ENCODE measurements around the gene OTOGL.

The OTOGL gene

GRCh38 chr12:80099259-80099658 is at the start of gene OTOGL:
Gene OTOGL, plus strand, starts transcription at chr12:80099537. Its CDS starts 109,895 bp downstream, at chr12:80209432.
- no peaks in the 10 kb centered on the region for H3K36me3 ChIP-seq (ENCODE audit: control insufficient read depth in 5 of 5, insufficient read depth in 5 of 5, low read length in 5 of 5)
- no peaks in the 10 kb centered on the region for H3K4me1 ChIP-seq (ENCODE audit: control insufficient read depth in 5 of 5, insufficient read depth in 5 of 5, low read length in 5 of 5)
- no peaks in the 10 kb centered on the region for H3K27me3 ChIP-seq (ENCODE audit: control insufficient read depth in 5 of 5, insufficient read depth in 4 of 5, low read length in 5 of 5)
- no peak within 1 kb of the TSS for H3K4me3 ChIP-seq (ENCODE audit: low read depth in 1 of 5, low read length in 5 of 5)
- H3K9ac ChIP-seq (ENCODE audit: low read length in 5 of 5): no peak within 1 kb of the TSS
- no peak within 1 kb of the TSS for H3K27ac ChIP-seq (ENCODE audit: low read depth, low read length)
- no peaks in the 10 kb centered on the region for H3K9me3 ChIP-seq (ENCODE audit: control insufficient read depth in 5 of 5, low read length in 5 of 5)

GRCh38 chr12:80050236-80050635 is 49.1 kb upstream of the OTOGL start:
- H3K27me3 ChIP-seq (ENCODE audit: control insufficient read depth in 5 of 5, insufficient read depth in 4 of 5, low read length in 5 of 5): no peaks in the 10 kb centered on the region
- H3K4me1 ChIP-seq (ENCODE audit: control insufficient read depth in 5 of 5, insufficient read depth in 5 of 5, low read length in 5 of 5): no peaks in the 10 kb centered on the region
- no peak overlapping the region for H3K9ac ChIP-seq (ENCODE audit: low read length in 5 of 5)
- H3K36me3 ChIP-seq (ENCODE audit: control insufficient read depth in 5 of 5, insufficient read depth in 5 of 5, low read length in 5 of 5): no peaks in the 10 kb centered on the region
- no peaks in the 10 kb centered on the region for H3K9me3 ChIP-seq (ENCODE audit: control insufficient read depth in 5 of 5, low read length in 5 of 5)
- no peak overlapping the region for H3K4me3 ChIP-seq (ENCODE audit: low read depth in 1 of 5, low read length in 5 of 5)
- no peak overlapping the region for H3K27ac ChIP-seq (ENCODE audit: low read depth, low read length)

GRCh38 chr12:80053051-80053790 is 46.1 kb upstream of the OTOGL start:
- no peak overlapping the region for H3K27ac ChIP-seq (ENCODE audit: low read depth, low read length)
- no peak overlapping the region for H3K9ac ChIP-seq (ENCODE audit: low read length in 5 of 5)
- no peak overlapping the region for H3K4me3 ChIP-seq (ENCODE audit: low read depth in 1 of 5, low read length in 5 of 5)
- H3K27me3 ChIP-seq (ENCODE audit: control insufficient read depth in 5 of 5, insufficient read depth in 4 of 5, low read length in 5 of 5): no peaks in the 10 kb centered on the region
- H3K36me3 ChIP-seq (ENCODE audit: control insufficient read depth in 5 of 5, insufficient read depth in 5 of 5, low read length in 5 of 5): no peaks in the 10 kb centered on the region
- H3K4me1 ChIP-seq (ENCODE audit: control insufficient read depth in 5 of 5, insufficient read depth in 5 of 5, low read length in 5 of 5): peaks cover 0 to 7% (median 0%) of the 10 kb centered on the region in 5 donors
- no peaks in the 10 kb centered on the region for H3K9me3 ChIP-seq (ENCODE audit: control insufficient read depth in 5 of 5, low read length in 5 of 5)

- no peak overlapping the region for H3K9ac ChIP-seq (ENCODE audit: low read length in 5 of 5)
- H3K36me3 ChIP-seq (ENCODE audit: control insufficient read depth in 5 of 5, insufficient read depth in 5 of 5, low read length in 5 of 5): no peaks in the 10 kb centered on the region
- no peak overlapping the region for H3K27ac ChIP-seq (ENCODE audit: low read depth, low read length)
- H3K4me3 ChIP-seq (ENCODE audit: low read depth in 1 of 5, low read length in 5 of 5): no peak overlapping the region
- no peaks in the 10 kb centered on the region for H3K9me3 ChIP-seq (ENCODE audit: control insufficient read depth in 5 of 5, low read length in 5 of 5)
- H3K27me3 ChIP-seq (ENCODE audit: control insufficient read depth in 5 of 5, insufficient read depth in 4 of 5, low read length in 5 of 5): no peaks in the 10 kb centered on the region
- H3K4me1 ChIP-seq (ENCODE audit: control insufficient read depth in 5 of 5, insufficient read depth in 5 of 5, low read length in 5 of 5): peaks cover 0 to 7% (median 0%) of the 10 kb centered on the region in 5 donors
Observed at GRCh38 chr12:80056232-80056631, 43.1 kb upstream of the OTOGL start.

GRCh38 chr12:80056845-80057244 is 42.5 kb upstream of the OTOGL start:
- H3K9ac ChIP-seq (ENCODE audit: low read length in 5 of 5): no peak overlapping the region
- H3K27me3 ChIP-seq (ENCODE audit: control insufficient read depth in 5 of 5, insufficient read depth in 4 of 5, low read length in 5 of 5): no peaks in the 10 kb centered on the region
- H3K4me1 ChIP-seq (ENCODE audit: control insufficient read depth in 5 of 5, insufficient read depth in 5 of 5, low read length in 5 of 5): peaks cover 0 to 7% (median 0%) of the 10 kb centered on the region in 5 donors
- H3K4me3 ChIP-seq (ENCODE audit: low read depth in 1 of 5, low read length in 5 of 5): no peak overlapping the region
- no peaks in the 10 kb centered on the region for H3K9me3 ChIP-seq (ENCODE audit: control insufficient read depth in 5 of 5, low read length in 5 of 5)
- no peak overlapping the region for H3K27ac ChIP-seq (ENCODE audit: low read depth, low read length)
- H3K36me3 ChIP-seq (ENCODE audit: control insufficient read depth in 5 of 5, insufficient read depth in 5 of 5, low read length in 5 of 5): no peaks in the 10 kb centered on the region

- Histone ChIP-seq H3K4me1 (ENCODE audit: control insufficient read depth in 5 of 5, insufficient read depth in 5 of 5, low read length in 5 of 5) (peaks cover 0 to 7% (median 0%) of the 10 kb centered on the region in 5 donors), H3K27me3 (ENCODE audit: control insufficient read depth in 5 of 5, insufficient read depth in 4 of 5, low read length in 5 of 5) (no peaks in the 10 kb centered on the region), H3K27ac (ENCODE audit: low read depth, low read length) (no peak overlapping the region), H3K36me3 (ENCODE audit: control insufficient read depth in 5 of 5, insufficient read depth in 5 of 5, low read length in 5 of 5) (no peaks in the 10 kb centered on the region), H3K9ac (ENCODE audit: low read length in 5 of 5) (no peak overlapping the region), H3K9me3 (ENCODE audit: control insufficient read depth in 5 of 5, low read length in 5 of 5) (no peaks in the 10 kb centered on the region), H3K4me3 (ENCODE audit: low read depth in 1 of 5, low read length in 5 of 5) (no peak overlapping the region)
Observed at GRCh38 chr12:80058586-80058985, 40.8 kb upstream of the OTOGL start.

GRCh38 chr12:80059102-80059501 is 40.2 kb upstream of the OTOGL start:
- no peaks in the 10 kb centered on the region for H3K36me3 ChIP-seq (ENCODE audit: control insufficient read depth in 5 of 5, insufficient read depth in 5 of 5, low read length in 5 of 5)
- H3K4me1 ChIP-seq (ENCODE audit: control insufficient read depth in 5 of 5, insufficient read depth in 5 of 5, low read length in 5 of 5): peaks cover 0 to 7% (median 0%) of the 10 kb centered on the region in 5 donors
- no peaks in the 10 kb centered on the region for H3K9me3 ChIP-seq (ENCODE audit: control insufficient read depth in 5 of 5, low read length in 5 of 5)
- no peaks in the 10 kb centered on the region for H3K27me3 ChIP-seq (ENCODE audit: control insufficient read depth in 5 of 5, insufficient read depth in 4 of 5, low read length in 5 of 5)
- H3K27ac ChIP-seq (ENCODE audit: low read depth, low read length): no peak overlapping the region
- H3K9ac ChIP-seq (ENCODE audit: low read length in 5 of 5): no peak overlapping the region
- H3K4me3 ChIP-seq (ENCODE audit: low read depth in 1 of 5, low read length in 5 of 5): no peak overlapping the region

- Histone ChIP-seq H3K9me3 (ENCODE audit: control insufficient read depth in 5 of 5, low read length in 5 of 5) (no peaks in the 10 kb centered on the region), H3K27me3 (ENCODE audit: control insufficient read depth in 5 of 5, insufficient read depth in 4 of 5, low read length in 5 of 5) (no peaks in the 10 kb centered on the region), H3K36me3 (ENCODE audit: control insufficient read depth in 5 of 5, insufficient read depth in 5 of 5, low read length in 5 of 5) (no peaks in the 10 kb centered on the region), H3K4me1 (ENCODE audit: control insufficient read depth in 5 of 5, insufficient read depth in 5 of 5, low read length in 5 of 5) (peaks cover 0 to 10% (median 0%) of the 10 kb centered on the region in 5 donors), H3K9ac (ENCODE audit: low read length in 5 of 5) (no peak overlapping the region), H3K4me3 (ENCODE audit: low read depth in 1 of 5, low read length in 5 of 5) (no peak overlapping the region), H3K27ac (ENCODE audit: low read depth, low read length) (no peak overlapping the region)
Observed at GRCh38 chr12:80059875-80060274, 39.5 kb upstream of the OTOGL start.

GRCh38 chr12:80064269-80064668 is 35.1 kb upstream of the OTOGL start:
- Histone ChIP-seq H3K27ac (ENCODE audit: low read depth, low read length) (no peak overlapping the region), H3K9ac (ENCODE audit: low read length in 5 of 5) (no peak overlapping the region), H3K36me3 (ENCODE audit: control insufficient read depth in 5 of 5, insufficient read depth in 5 of 5, low read length in 5 of 5) (no peaks in the 10 kb centered on the region), H3K27me3 (ENCODE audit: control insufficient read depth in 5 of 5, insufficient read depth in 4 of 5, low read length in 5 of 5) (no peaks in the 10 kb centered on the region), H3K4me3 (ENCODE audit: low read depth in 1 of 5, low read length in 5 of 5) (no peak overlapping the region), H3K4me1 (ENCODE audit: control insufficient read depth in 5 of 5, insufficient read depth in 5 of 5, low read length in 5 of 5) (peaks cover 0 to 3% (median 0%) of the 10 kb centered on the region in 5 donors), H3K9me3 (ENCODE audit: control insufficient read depth in 5 of 5, low read length in 5 of 5) (no peaks in the 10 kb centered on the region)

- no peaks in the 10 kb centered on the region for H3K9me3 ChIP-seq (ENCODE audit: control insufficient read depth in 5 of 5, low read length in 5 of 5)
- H3K4me3 ChIP-seq (ENCODE audit: low read depth in 1 of 5, low read length in 5 of 5): no peak overlapping the region
- H3K27ac ChIP-seq (ENCODE audit: low read depth, low read length): no peak overlapping the region
- H3K36me3 ChIP-seq (ENCODE audit: control insufficient read depth in 5 of 5, insufficient read depth in 5 of 5, low read length in 5 of 5): no peaks in the 10 kb centered on the region
- no peak overlapping the region for H3K9ac ChIP-seq (ENCODE audit: low read length in 5 of 5)
- H3K27me3 ChIP-seq (ENCODE audit: control insufficient read depth in 5 of 5, insufficient read depth in 4 of 5, low read length in 5 of 5): no peaks in the 10 kb centered on the region
- peaks cover 0 to 3% (median 0%) of the 10 kb centered on the region in 5 donors for H3K4me1 ChIP-seq (ENCODE audit: control insufficient read depth in 5 of 5, insufficient read depth in 5 of 5, low read length in 5 of 5)
Observed at GRCh38 chr12:80064951-80065350, 34.4 kb upstream of the OTOGL start.
